H9 (cell line): ENCODE data around the gene SLAMF7. TPM values are rescaled to one million over a fixed set of nuclear protein-coding genes. Genes with fewer than 3 reads are reported as not detected.
"Not testable (repeated sequence)": the region's sequence is repeated elsewhere in the genome, so short reads cannot be mapped to it uniquely, and the experiment has no call there.

ENCODE experiments used
- DNase-seq: peaks from one replicate; pipeline ENCODE4 v3.0.0-alpha.2; 2017
- H2AFZ ChIP-seq: one replicate; pipeline ENCODE4 v1.6.1; 2013; ENCODE audit warnings: mild to moderate bottlenecking, low read length, control low read depth, moderate library complexity
- H2AK5ac ChIP-seq: 2 replicates; pipeline ENCODE4 v1.6.1; 2013; ENCODE audit warnings: low read length, control low read depth, mixed read lengths; ENCODE audit not compliant: insufficient read length
- H2BK120ac ChIP-seq: one replicate; pipeline ENCODE4 v1.6.1; 2013; ENCODE audit warnings: low read depth, mild to moderate bottlenecking, low read length, control low read depth, inconsistent platforms; ENCODE audit not compliant: poor library complexity, severe bottlenecking
- H2BK12ac ChIP-seq: 2 replicates; pipeline ENCODE4 v1.6.1; 2013; ENCODE audit warnings: low read length, control low read depth, mixed read lengths, low read depth; ENCODE audit not compliant: insufficient read length
- H2BK15ac ChIP-seq: 2 replicates; pipeline ENCODE4 v1.6.1; 2013; ENCODE audit warnings: low read depth, low read length, control low read depth
- H2BK20ac ChIP-seq: one replicate; pipeline ENCODE4 v1.6.1; 2013; ENCODE audit warnings: low read depth, mild to moderate bottlenecking, low read length, control low read depth, inconsistent platforms; ENCODE audit not compliant: poor library complexity, severe bottlenecking
- H2BK5ac ChIP-seq: 2 replicates; pipeline ENCODE4 v1.6.1; 2013; ENCODE audit warnings: low read length, control low read depth, mixed read lengths; ENCODE audit not compliant: insufficient read length
- H3K14ac ChIP-seq: 2 replicates; pipeline ENCODE4 v1.6.1; 2013; ENCODE audit warnings: low read length, control low read depth; ENCODE audit not compliant: insufficient read depth
- H3K18ac ChIP-seq: 2 replicates; pipeline ENCODE4 v1.6.1; 2013; ENCODE audit warnings: low read depth, mild to moderate bottlenecking, mixed read lengths, low read length, control low read depth; ENCODE audit not compliant: insufficient read length
- H3K23ac ChIP-seq: 2 replicates; pipeline ENCODE4 v1.6.1; 2013; ENCODE audit warnings: low read length, control low read depth, mixed read lengths, low read depth; ENCODE audit not compliant: insufficient read length
- H3K23me2 ChIP-seq: 2 replicates; pipeline ENCODE4 v1.6.1; 2013; ENCODE audit warnings: low read depth, mild to moderate bottlenecking, mixed read lengths, low read length, control low read depth; ENCODE audit not compliant: insufficient read length, poor library complexity, severe bottlenecking
- H3K27ac ChIP-seq: 2 replicates; pipeline ENCODE4 v1.5.1; 2013; ENCODE audit warnings: low read length, control low read depth, mixed read lengths, low read depth; ENCODE audit not compliant: insufficient read length
- H3K27me3 ChIP-seq: 2 replicates; pipeline ENCODE4 v1.6.1; 2013; ENCODE audit warnings: low read length, control low read depth, inconsistent platforms; ENCODE audit not compliant: insufficient read depth
- H3K4ac ChIP-seq: 2 replicates; pipeline ENCODE4 v1.6.1; 2013; ENCODE audit warnings: low read depth, mild to moderate bottlenecking, control low read depth, inconsistent platforms, low read length, moderate library complexity
- H3K4me1 ChIP-seq: 2 replicates; pipeline ENCODE4 v1.6.1; 2013; ENCODE audit warnings: low read length, control low read depth, inconsistent platforms; ENCODE audit not compliant: insufficient read depth
- H3K4me2 ChIP-seq: 2 replicates; pipeline ENCODE4 v1.6.1; 2013; ENCODE audit warnings: low read length, control low read depth, mixed read lengths; ENCODE audit not compliant: insufficient read length, insufficient read depth
- H3K56ac ChIP-seq: 2 replicates; pipeline ENCODE4 v1.6.1; 2013; ENCODE audit warnings: low read depth, mild to moderate bottlenecking, mixed read lengths, low read length, control low read depth; ENCODE audit not compliant: insufficient read length
- H3K79me1 ChIP-seq: 2 replicates; pipeline ENCODE4 v1.6.1; 2013; ENCODE audit warnings: low read depth, mild to moderate bottlenecking, moderate library complexity, low read length, control low read depth, inconsistent platforms; ENCODE audit not compliant: insufficient read depth, poor library complexity, severe bottlenecking
- H3K79me2 ChIP-seq: 2 replicates; pipeline ENCODE4 v1.6.1; 2013; ENCODE audit warnings: low read length, control low read depth, inconsistent platforms; ENCODE audit not compliant: insufficient read depth
- H3K9ac ChIP-seq: 2 replicates; pipeline ENCODE4 v1.6.1; 2013; ENCODE audit warnings: low read length, control low read depth, mixed read lengths; ENCODE audit not compliant: insufficient read length; ENCODE audit errors: extremely low read depth
- H3K9me3 ChIP-seq: one replicate; pipeline ENCODE4 v1.6.1; 2013; ENCODE audit warnings: low read depth, low read length, inconsistent platforms; ENCODE audit not compliant: control insufficient read depth
- H3T11ph ChIP-seq: one replicate; pipeline ENCODE4 v1.6.1; 2013; ENCODE audit warnings: mild to moderate bottlenecking, low read length, control low read depth, inconsistent platforms
- H4K20me1 ChIP-seq: one replicate; pipeline ENCODE4 v1.6.1; 2013; ENCODE audit not compliant: control insufficient read depth, insufficient read length, insufficient read depth
- H4K5ac ChIP-seq: 2 replicates; pipeline ENCODE4 v1.6.1; 2013; ENCODE audit warnings: low read depth, mild to moderate bottlenecking, mixed read lengths, low read length, control low read depth; ENCODE audit not compliant: insufficient read length
- H4K8ac ChIP-seq: replicated peaks from 2 replicates; pipeline ENCODE4 v1.6.1; 2013; ENCODE audit warnings: low read length, control low read depth, mixed read lengths, low read depth; ENCODE audit not compliant: insufficient read length
- H4K91ac ChIP-seq: 2 replicates; pipeline ENCODE4 v1.6.1; 2013; ENCODE audit warnings: low read depth, mild to moderate bottlenecking, moderate library complexity, mixed read lengths, low read length, control low read depth; ENCODE audit not compliant: insufficient read length
- H3K27ac Mint-ChIP-seq, 3 experiments: 2 replicates in 2 of 3; 3 replicates in 1 of 3; pipeline ENCODE4 v1.8.0; 2020 to 2021; ENCODE audit warnings: mixed read lengths in 3 of 3, mild to moderate bottlenecking in 1 of 3, moderate library complexity in 1 of 3
- H3K27me3 Mint-ChIP-seq: 2 replicates; pipeline ENCODE4 v1.8.0; 2021; ENCODE audit warnings: low read depth, mild to moderate bottlenecking, moderate library complexity, mixed read lengths
- H3K36me3 Mint-ChIP-seq, 3 experiments: 2 replicates in 2 of 3; 3 replicates in 1 of 3; pipeline ENCODE4 v1.8.0; 2020 to 2021; ENCODE audit warnings: low read depth in 3 of 3, mixed read lengths in 3 of 3; ENCODE audit not compliant: insufficient read depth in 1 of 3
- H3K4me1 Mint-ChIP-seq, 2 experiments: 2 replicates each; pipeline ENCODE4 v1.8.0; 2020; ENCODE audit warnings: mixed read lengths in 2 of 2
- H3K4me3 Mint-ChIP-seq, 2 experiments: 2 replicates in 1 of 2; 3 replicates in 1 of 2; pipeline ENCODE4 v1.8.0; 2020 to 2021; ENCODE audit warnings: mild to moderate bottlenecking in 2 of 2, mixed read lengths in 2 of 2, moderate library complexity in 1 of 2
- H3K9me3 Mint-ChIP-seq, 2 experiments: 2 replicates in 1 of 2; 3 replicates in 1 of 2; pipeline ENCODE4 v1.8.0; 2020; ENCODE audit warnings: mild to moderate bottlenecking in 2 of 2, mixed read lengths in 2 of 2, moderate library complexity in 1 of 2
- CTCF ChIP-seq: fragments of 200-600 bp; sonication (generic); conservative IDR thresholded peaks from 3 replicates; pipeline ENCODE4 v1.8.0; 2021; ENCODE audit warnings: antibody characterized with exemption, mild to moderate bottlenecking
- WGBS: extraction: QIAGEN DNeasy Blood & Tissue Kit; methylation state at CpG from one replicate; pipeline ENCODE4 v1.1.7; 2013; ENCODE audit warnings: missing lambda C conversion rate, low lambda C conversion rate, mixed read lengths; ENCODE audit not compliant: insufficient read length; ENCODE audit errors: extremely low coverage; 5-methylcytosine and 5-hydroxymethylcytosine counted together
- total RNA-seq: library from RNA; stranded (reverse); gene quantifications from 2 replicates; pipeline ENCODE4 v1.2.1, GENCODE V29; 2021

SLAMF7 gene
- total RNA-seq, 1 experiment from 2014 or later, result not detected

- H4K5ac ChIP-seq, result no peak overlapping the region
- no peak overlapping the region for H4K91ac ChIP-seq
- H2BK20ac ChIP-seq, result no peak overlapping the region
- Mint-ChIP-seq H3K27me3 (no peaks in the 10 kb centered on the region), H3K27ac (no peak overlapping the region), H3K36me3 (peaks cover 1 to 11% (median 7%) of the 10 kb centered on the region in 3 experiments; a peak in 5 of 7 replicates), H3K4me1 (peaks cover 7 to 12% of the 10 kb centered on the region in 2 experiments; a peak in 3 of 4 replicates), H3K4me3 (no peak overlapping the region), H3K9me3 (peaks cover 11 to 13% of the 10 kb centered on the region in 2 experiments)
- no peak overlapping the region for H3K27ac ChIP-seq
- no peak for DNase-seq
- H3K4ac ChIP-seq, result no peak overlapping the region
- no peak overlapping the region for H2BK12ac ChIP-seq
- WGBS, result no CpG with 5 or more reads among the region's 9 CpGs
- H3K18ac ChIP-seq, result no peak overlapping the region
- no peak overlapping the region for H3K14ac ChIP-seq
- H3K27me3 ChIP-seq, result no peaks in the 10 kb centered on the region
- H4K8ac ChIP-seq, result no peak overlapping the region
- H2BK15ac ChIP-seq, result no peak overlapping the region
- no peaks in the 10 kb centered on the region for H3K4me1 ChIP-seq
- no peak overlapping the region for H3K23ac ChIP-seq
- no peak overlapping the region for H3K56ac ChIP-seq
- no peak overlapping the region for H3K4me2 ChIP-seq
- no peaks in the 10 kb centered on the region for H3K23me2 ChIP-seq
- H3K9me3 ChIP-seq, result no peaks in the 10 kb centered on the region
- H2BK5ac ChIP-seq, result no peak overlapping the region
- H3K9ac ChIP-seq, result no peak overlapping the region
- no peak overlapping the region for H2BK120ac ChIP-seq
- H2AFZ ChIP-seq, result no peak overlapping the region
- no peaks in the 10 kb centered on the region for H3K79me1 ChIP-seq
- no peaks in the 10 kb centered on the region for H4K20me1 ChIP-seq
- no peaks in the 10 kb centered on the region for H3K79me2 ChIP-seq
- H3T11ph ChIP-seq, result no peak overlapping the region
- TF ChIP-seq CTCF, result no peak
- no peak overlapping the region for H2AK5ac ChIP-seq
Observed at GRCh38 chr1:160781914-160782689, 43.1 kb downstream of the SLAMF7 start.

GRCh38 chr1:160782988-160783765, 44.1 kb downstream of the SLAMF7 start:
- not testable (repeated sequence) for H2BK120ac ChIP-seq, H3K27me3 ChIP-seq

More at GRCh38 chr1:160782988-160783765, 44.1 kb downstream of the SLAMF7 start:
- not testable (repeated sequence) for H3K4me2 ChIP-seq, H3K4ac ChIP-seq, H3K4me1 Mint-ChIP-seq, H3K4me1 ChIP-seq, H3K9ac ChIP-seq, H3K27ac ChIP-seq, H3K79me1 ChIP-seq, H2BK5ac ChIP-seq, H3K56ac ChIP-seq, H3K9me3 ChIP-seq, H4K8ac ChIP-seq, H3K23ac ChIP-seq, H2AFZ ChIP-seq, H4K20me1 ChIP-seq, H3K18ac ChIP-seq, DNase-seq, H3K27me3 Mint-ChIP-seq, H2BK20ac ChIP-seq, H2BK15ac ChIP-seq, H4K91ac ChIP-seq, H3K4me3 Mint-ChIP-seq, H4K5ac ChIP-seq, H2BK12ac ChIP-seq, H3K23me2 ChIP-seq, H2AK5ac ChIP-seq, H3K14ac ChIP-seq, H3K27ac Mint-ChIP-seq, H3T11ph ChIP-seq, H3K79me2 ChIP-seq
- WGBS, result no CpG with 5 or more reads among the region's 25 CpGs
- Mint-ChIP-seq H3K36me3 (peaks cover 1 to 11% (median 7%) of the 10 kb centered on the region in 3 experiments; a peak in 5 of 7 replicates), H3K9me3 (peaks cover 11 to 13% of the 10 kb centered on the region in 2 experiments)
